Measurements from ENCODE around the gene PACS1. TPM values are rescaled to one million over a fixed set of nuclear protein-coding genes. Genes with fewer than 3 reads are reported as not detected.

PACS1 gene
- total RNA-seq (2013): 12.0 TPM
- polyA plus RNA-seq (10 to 100 TPM in 2 of 3 donors, 1 to 10 TPM in 1; 8.1 to 36.8 (median 12.4) TPM), polyA minus RNA-seq (20.8 and 25.6 TPM in 2 replicates), total RNA-seq (6.7 to 65.4 (median 25.1) reads per million in 11 experiments)

GRCh38 chr11:66069715-66070603 is at the start of gene PACS1:
Gene PACS1 (plus strand): TSS chr11:66070272. CDS start chr11:66070487, 215 bp downstream.
- under 1% methylated on average over 119 of the region's 120 CpGs for WGBS (ENCODE audit: insufficient coverage)
- Histone ChIP-seq H3K9ac (ENCODE audit: insufficient read depth, low read length, poor library complexity, severe bottlenecking) (peak within 1 kb of the TSS; percentile 85), H2AFZ (ENCODE audit: insufficient read depth, low read depth, low read length, poor library complexity, severe bottlenecking) (peak within 1 kb of the TSS; percentile 74), H3K36me3 (replicated peaks in 1 of 2; ENCODE audit: control insufficient read depth in 1 of 2, insufficient read depth in 2 of 2, low read length in 2 of 2) (peaks cover 31 to 54% of the 10 kb centered on the region in 2 donors), H3K27ac (ENCODE audit: low read depth in 1 of 2, low read length in 2 of 2) (peak within 1 kb of the TSS; percentile 92 to 96), H3K4me1 (ENCODE audit: control insufficient read depth in 1 of 2, insufficient read depth in 2 of 2, low read length in 2 of 2) (peaks cover 45 to 55% of the 10 kb centered on the region in 2 donors), H3K27me3 (ENCODE audit: control insufficient read depth in 2 of 2, insufficient read depth in 2 of 2, low read length in 2 of 2) (no peaks in the 10 kb centered on the region), H3K9me3 (replicated peaks in 1 of 2; ENCODE audit: control insufficient read depth in 1 of 2, insufficient read depth in 1 of 2, low read length in 2 of 2) (no peaks in the 10 kb centered on the region), H3K4me3 (replicated peaks in 1 of 3; ENCODE audit: low read depth in 2 of 3, low read length in 3 of 3) (peak within 1 kb of the TSS; percentile 64 to 96 (median 80)), H4K20me1 (ENCODE audit: insufficient read depth, low read length) (peaks cover 21% of the 10 kb centered on the region), H3K79me2 (ENCODE audit: insufficient read depth, low read length) (peaks cover 39% of the 10 kb centered on the region), H3K4me2 (replicated peaks; ENCODE audit: extremely low read depth, low read length, poor library complexity, severe bottlenecking) (peak within 1 kb of the TSS; percentile 82)
- peaks cover 0 to 5% (median 0%) of the 10 kb centered on the region in 3 donors for H3K27me3 Mint-ChIP-seq (ENCODE audit: low read depth in 3 of 3)
- peaks cover 51 to 63% of the 10 kb centered on the region in 2 donors for H3K36me3 Mint-ChIP-seq
- peaks cover 0 to 3% (median 0%) of the 10 kb centered on the region in 7 donors for H3K9me3 Mint-ChIP-seq
- TF ChIP-seq CTCF (IDR thresholded peaks at IDR 0.05): no peak
- intact Hi-C loops (cut with micrococcal nuclease): loop anchor here (5.0 kb wide), 2 partner anchors 42 to 62 kb away; no protein-coding TSS in a partner anchor
- peak; percentile 60 to 70 (median 65) for DNase-seq
- H3K4me3 Mint-ChIP-seq: peak within 1 kb of the TSS; percentile 90 to 93
- H3K27ac Mint-ChIP-seq: peak within 1 kb of the TSS; percentile 95 to 98 (median 97)
- H3K4me1 Mint-ChIP-seq: peaks cover 57% of the 10 kb centered on the region

DNA sequence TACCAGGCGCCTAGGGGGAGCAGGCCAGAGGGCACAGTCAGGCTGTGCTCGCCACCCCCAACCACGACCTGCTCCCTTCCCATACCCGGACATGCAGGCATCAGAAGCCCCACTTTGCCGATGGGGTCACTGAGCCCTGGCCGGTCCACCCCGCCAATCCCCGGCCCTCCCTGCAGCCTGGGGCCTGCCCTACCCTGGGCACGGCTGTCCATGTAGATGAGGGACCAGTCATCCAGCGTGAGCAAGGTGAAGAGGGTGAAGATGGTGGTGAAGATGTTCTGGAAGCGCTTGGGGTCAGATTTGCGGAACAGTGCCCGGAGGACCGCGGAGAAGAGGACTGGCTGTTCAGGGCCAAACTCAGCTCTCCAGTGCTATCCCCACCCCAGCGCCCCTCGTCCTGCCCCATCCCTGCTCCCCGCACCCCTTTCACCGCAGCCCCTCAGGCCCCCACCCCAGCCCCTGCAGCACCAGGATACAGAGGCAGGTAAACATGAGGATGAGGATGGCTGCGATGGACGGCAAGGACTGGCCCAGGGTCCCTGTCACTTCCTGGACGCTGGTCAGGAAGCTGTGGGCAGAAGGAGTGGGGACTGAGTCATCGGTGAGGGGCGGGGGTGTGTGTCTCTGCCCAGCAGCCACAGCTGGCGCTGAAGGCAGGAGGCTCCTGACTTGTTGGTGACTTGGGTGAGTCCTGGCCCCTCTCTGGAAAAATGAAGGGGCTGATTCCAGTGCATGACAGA is 49.3 kb upstream of the PACS1 start:
- 57% methylated on average over 15 of the region's 25 CpGs for WGBS (ENCODE audit: insufficient coverage)
- H3K9ac ChIP-seq (ENCODE audit: insufficient read depth, low read length, poor library complexity, severe bottlenecking): peak overlapping the region; percentile 69
- no peaks in the 10 kb centered on the region for H4K20me1 ChIP-seq (ENCODE audit: insufficient read depth, low read length)
- peak overlapping the region; percentile 77 to 96 (median 91) for H3K27ac Mint-ChIP-seq
- H3K36me3 ChIP-seq (replicated peaks in 1 of 2; ENCODE audit: control insufficient read depth in 1 of 2, insufficient read depth in 2 of 2, low read length in 2 of 2): peaks cover 8 to 9% of the 10 kb centered on the region in 2 donors
- TF ChIP-seq CTCF (IDR thresholded peaks at IDR 0.05): no peak
- H3K9me3 Mint-ChIP-seq: peaks cover 0 to 2% (median 0%) of the 10 kb centered on the region in 7 donors
- H2AFZ ChIP-seq (ENCODE audit: insufficient read depth, low read depth, low read length, poor library complexity, severe bottlenecking): peak overlapping the region; percentile 68
- H3K4me2 ChIP-seq (replicated peaks; ENCODE audit: extremely low read depth, low read length, poor library complexity, severe bottlenecking): peak overlapping the region; percentile 70
- H3K4me3 Mint-ChIP-seq: peak overlapping the region; percentile 65 to 77
- peaks cover 9 to 11% (median 10%) of the 10 kb centered on the region in 3 donors for H3K27me3 Mint-ChIP-seq (ENCODE audit: low read depth in 3 of 3)
- peaks cover 20 to 26% of the 10 kb centered on the region in 2 donors for H3K36me3 Mint-ChIP-seq
- H3K27ac ChIP-seq (ENCODE audit: low read depth in 1 of 2, low read length in 2 of 2): peak overlapping the region; percentile 31 to 91
- H3K4me3 ChIP-seq (replicated peaks in 1 of 3; ENCODE audit: low read depth in 2 of 3, low read length in 3 of 3): peak overlapping the region in 2 of 3 experiments; percentile 18 to 69
- peaks cover 11% of the 10 kb centered on the region for H3K79me2 ChIP-seq (ENCODE audit: insufficient read depth, low read length)
- intact Hi-C loops (cut with micrococcal nuclease): loop anchor here in 1 of 2 donors (5.0 kb wide), 1 partner anchor 33 kb away; no protein-coding TSS in a partner anchor
- peaks cover 31% of the 10 kb centered on the region for H3K4me1 Mint-ChIP-seq
- peaks cover 31 to 32% of the 10 kb centered on the region in 2 donors for H3K4me1 ChIP-seq (ENCODE audit: control insufficient read depth in 1 of 2, insufficient read depth in 2 of 2, low read length in 2 of 2)
- H3K27me3 ChIP-seq (ENCODE audit: control insufficient read depth in 2 of 2, insufficient read depth in 2 of 2, low read length in 2 of 2): peaks cover 0 to 4% of the 10 kb centered on the region in 2 donors
- no peaks in the 10 kb centered on the region for H3K9me3 ChIP-seq (replicated peaks in 1 of 2; ENCODE audit: control insufficient read depth in 1 of 2, insufficient read depth in 1 of 2, low read length in 2 of 2)
- peak; percentile 90 to 96 (median 95) for DNase-seq
